GM23248 (cell line): ENCODE measurements around the gene QPRT.

Experiments used
- EZH2 ChIP-seq: fragments of 200-600 bp; sonication (generic); IDR thresholded peaks from 2 replicates; pipeline ENCODE4 v1.6.1; 2018; ENCODE audit warnings: antibody characterized with exemption, mild to moderate bottlenecking; ENCODE audit not compliant: insufficient read depth, poor library complexity, severe bottlenecking
- EZH2phosphoT487 ChIP-seq: fragments of 200-600 bp; sonication (generic); IDR thresholded peaks from 2 replicates; pipeline ENCODE4 v1.6.1; 2018; ENCODE audit warnings: antibody characterized with exemption, moderate library complexity, mild to moderate bottlenecking, low read depth; ENCODE audit not compliant: insufficient read depth

DNA sequence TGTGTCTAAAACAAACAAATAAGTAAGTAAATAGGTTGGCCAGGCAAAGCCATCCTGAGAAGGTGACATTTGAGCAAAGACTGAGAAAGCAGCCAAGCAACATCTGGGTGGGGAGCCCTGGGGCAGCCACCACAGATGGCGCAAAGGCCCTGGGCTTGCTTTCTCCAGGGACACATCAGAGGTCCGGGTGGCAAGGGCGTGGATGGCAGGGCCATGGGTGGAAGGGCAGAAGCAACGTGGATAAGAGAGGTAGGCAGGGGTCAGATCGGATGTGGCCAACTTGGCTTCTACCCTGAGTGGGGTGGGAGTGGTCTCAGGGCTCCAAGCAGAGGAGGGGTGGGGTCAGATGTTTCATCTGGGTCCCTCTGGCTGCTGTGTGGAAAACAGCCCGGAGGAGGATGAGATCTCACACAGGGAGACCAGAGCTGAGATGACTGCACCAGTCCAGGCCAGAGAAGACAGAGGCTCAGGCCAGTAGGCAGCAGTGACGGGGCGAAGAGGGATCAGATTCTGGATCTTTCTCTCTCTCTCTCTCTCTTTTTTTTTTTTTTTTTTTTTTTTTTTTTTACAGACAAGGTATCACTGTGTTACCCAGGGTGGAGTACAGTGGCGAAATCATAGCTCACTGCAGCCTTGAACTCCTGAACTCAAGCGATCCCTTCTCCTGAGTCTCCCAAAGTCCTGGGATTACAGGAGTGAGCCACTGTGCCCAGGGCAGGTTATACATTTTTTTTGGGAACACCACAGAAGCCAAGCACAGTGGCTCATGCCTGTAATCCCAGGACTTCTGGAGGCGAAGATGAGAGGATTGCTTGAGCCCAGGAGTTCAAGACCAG, 22.1 kb upstream of the QPRT start:
- TF ChIP-seq EZH2phosphoT487 (no peak), EZH2 (no peak)
